HL-60/S4 treated with phorbol 12-myristate 13-acetate at 8.2 ng/mL for 4 days and 3 days (cell line): ENCODE data around the gene BBS9.

Source experiments
- in situ Hi-C: fragments of 300-500 bp; cut with MboI; formaldehyde crosslinking; loops from 2 replicates; pipeline ENCODE4 v1.15.0; 2022; ENCODE audit warnings: low sequenced_read_pairs

Gene BBS9

DNA sequence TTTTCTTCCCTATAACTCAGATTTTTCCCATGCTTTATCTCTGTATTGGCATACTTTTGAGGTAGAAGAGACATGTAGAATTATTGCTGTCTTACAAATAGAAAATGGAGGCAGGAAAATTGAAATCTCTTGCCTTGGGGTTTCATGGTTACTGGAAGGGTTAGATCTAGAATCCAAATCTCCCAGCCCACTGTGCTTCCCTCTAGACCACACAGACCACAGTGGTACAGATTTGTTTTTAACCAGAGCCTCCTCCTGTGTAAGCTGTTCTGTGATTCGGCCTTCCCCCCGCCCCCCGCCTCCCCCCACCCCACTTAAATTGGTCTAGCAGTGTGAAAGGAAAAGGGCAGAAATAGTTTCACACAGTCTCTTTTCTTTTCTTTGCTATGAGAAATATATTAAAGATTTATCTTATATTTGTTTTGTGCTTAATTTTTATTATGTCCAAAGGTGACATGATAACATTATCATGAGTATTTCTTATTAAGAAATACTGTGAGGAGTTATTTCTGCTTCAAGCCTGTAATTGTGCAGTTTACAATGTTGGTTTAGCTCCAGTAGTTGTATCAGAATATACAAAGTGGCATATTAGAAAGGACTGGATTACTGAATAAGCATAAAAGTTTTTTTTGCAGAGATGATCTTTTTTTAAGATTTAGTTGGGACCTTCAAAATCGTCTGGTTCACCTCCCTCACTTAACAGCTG, 407.2 kb downstream of the BBS9 start:
- in situ Hi-C loops: no loop called here

DNA sequence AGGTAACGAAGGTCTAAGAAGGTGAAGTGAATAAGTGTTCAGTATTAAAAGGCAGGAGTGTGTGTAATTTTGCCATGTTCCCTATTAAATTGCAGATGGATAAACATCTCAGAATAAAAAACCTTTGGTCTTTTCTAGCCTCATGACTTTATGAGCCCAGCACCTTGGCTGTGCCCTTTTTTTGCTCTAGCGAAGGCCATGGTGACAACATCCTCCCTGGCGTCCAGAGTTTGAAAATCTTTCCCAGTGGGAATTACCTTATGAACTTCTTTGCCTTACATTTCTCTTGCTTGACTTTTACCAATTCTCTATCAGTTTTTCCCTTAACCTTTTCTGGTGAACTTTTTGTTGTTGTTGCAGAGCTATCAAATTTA, 407.7 kb downstream of the BBS9 start:
- in situ Hi-C loops: no loop called here

DNA sequence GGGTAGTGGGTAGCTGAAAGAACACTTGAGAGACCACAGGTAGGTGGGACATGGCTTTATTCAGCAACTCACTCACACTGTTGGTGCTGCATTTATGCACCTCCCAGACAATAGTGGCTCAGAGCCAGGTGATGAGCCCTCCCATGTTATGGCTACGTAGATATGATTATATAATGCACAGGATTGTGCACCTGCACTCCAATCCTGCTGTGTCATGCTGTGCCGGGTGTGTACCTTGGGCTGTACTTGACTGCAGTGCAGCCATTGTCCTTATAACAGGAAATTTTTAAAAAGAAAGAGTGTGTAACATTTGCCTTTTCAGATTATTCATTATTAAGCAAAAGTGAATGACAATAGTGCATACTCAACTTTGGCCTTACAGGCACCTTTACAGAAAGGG, 409.8 kb downstream of the BBS9 start:
- in situ Hi-C loops: no loop called here

DNA sequence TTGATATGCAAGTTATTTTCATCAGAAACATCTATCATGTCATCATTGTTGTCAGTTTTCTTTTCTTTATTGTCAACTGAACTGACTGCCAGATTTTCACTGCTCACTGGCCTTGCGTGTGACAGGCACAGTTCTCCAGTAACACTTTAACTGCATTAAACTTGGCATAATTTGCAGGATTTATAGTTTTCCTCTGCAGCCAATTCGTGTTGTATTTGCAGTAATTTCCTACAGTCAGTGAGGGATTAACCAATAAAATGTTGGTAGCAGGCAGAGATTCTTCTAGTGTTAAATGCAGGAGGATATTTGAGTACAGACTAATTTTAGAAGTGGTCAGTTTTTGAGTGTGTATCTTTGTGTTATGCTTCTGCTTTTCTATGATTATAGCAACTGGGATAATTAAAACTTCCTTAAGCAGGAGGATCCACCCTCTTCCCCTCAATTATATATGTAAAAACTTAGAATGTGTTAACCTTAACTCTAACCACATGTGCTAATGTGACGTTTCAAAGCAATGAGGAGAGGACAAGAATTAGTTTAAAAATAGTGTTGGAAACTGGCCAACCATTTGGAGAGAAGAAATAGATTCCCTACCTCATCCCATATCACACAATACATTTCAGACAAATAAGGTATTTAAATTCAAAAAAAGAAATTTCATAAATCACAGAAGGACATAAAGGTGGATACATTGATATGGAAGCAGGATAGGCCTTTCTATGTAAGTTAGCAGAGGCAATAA, 410.5 kb downstream of the BBS9 start:
- in situ Hi-C loops: no loop called here

DNA sequence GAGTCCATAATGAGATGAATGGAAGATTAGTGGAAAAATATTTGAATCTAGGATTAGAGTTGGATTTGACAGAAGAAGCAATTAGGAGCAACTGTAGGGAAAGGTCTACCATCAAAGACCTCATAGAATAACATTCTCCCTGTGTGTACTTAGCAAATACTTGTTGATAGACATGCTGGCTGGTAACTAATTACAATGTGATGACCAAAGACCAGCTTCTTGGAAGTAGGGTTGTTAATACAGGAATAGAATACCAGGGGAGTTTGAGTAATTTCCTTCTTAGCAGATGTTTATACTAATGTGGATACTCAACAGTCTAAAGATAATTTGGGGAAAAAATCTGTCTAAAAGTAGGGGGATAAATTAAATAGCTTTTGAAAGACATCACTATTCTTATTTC, 418.5 kb downstream of the BBS9 start:
- in situ Hi-C loops: no loop called here

DNA sequence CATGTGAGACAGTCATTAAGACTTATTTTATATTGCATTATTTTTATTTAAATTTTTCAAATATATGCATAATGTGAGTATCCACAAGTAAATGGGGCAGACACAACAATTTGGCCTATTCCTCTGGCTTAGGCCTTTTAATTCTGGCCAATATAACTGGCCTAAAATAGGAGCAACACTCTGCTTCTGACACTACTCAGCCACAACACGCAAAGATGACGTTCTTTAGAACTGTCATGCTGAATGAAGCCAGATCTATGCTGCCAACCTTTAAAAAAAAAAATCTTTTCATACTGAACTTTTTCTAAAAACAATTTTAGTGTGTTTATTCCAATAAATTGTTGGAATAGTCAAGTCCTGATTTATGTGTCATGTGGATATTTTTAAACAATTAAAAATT, 421.0 kb downstream of the BBS9 start:
- in situ Hi-C loops: no loop called here

DNA sequence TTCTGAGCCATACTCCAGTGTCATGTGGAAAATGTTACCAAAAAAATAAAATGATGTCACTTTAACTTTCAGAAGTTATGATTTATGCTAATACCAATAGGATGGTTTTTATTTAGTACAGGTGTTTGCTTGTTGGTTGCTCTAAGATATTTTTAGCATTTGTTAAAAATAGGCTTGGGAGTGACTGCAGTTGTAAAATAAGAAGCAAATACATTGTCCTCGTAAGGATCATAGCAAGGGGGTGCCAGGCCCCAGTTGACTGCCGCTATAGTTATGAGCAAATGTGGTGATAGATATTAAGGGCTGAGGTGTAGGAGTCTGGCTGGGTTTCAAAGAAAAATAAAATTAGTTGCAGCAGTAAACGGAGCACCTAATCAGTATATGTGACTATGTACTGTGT, 421.6 kb downstream of the BBS9 start:
- in situ Hi-C loops: no loop called here

DNA sequence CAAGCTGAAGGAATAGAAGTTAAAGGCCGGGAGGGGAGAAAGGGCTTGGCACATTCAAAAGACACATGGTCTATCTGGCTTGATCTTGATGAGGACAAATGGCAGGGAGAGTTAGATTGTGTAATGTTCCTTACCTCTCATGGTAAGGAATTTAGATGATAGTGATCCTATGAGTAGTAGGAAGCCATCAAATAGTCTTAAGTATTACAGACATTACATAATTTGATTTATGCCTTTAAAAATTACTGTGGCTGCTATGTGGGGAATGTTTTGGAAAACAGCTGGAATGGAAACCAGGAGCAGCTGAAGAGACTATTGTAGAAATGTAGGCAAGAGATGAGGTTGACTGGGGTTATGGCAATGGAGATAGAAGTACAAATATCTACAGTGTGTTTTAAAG, 424.7 kb downstream of the BBS9 start:
- in situ Hi-C loops: no loop called here

DNA sequence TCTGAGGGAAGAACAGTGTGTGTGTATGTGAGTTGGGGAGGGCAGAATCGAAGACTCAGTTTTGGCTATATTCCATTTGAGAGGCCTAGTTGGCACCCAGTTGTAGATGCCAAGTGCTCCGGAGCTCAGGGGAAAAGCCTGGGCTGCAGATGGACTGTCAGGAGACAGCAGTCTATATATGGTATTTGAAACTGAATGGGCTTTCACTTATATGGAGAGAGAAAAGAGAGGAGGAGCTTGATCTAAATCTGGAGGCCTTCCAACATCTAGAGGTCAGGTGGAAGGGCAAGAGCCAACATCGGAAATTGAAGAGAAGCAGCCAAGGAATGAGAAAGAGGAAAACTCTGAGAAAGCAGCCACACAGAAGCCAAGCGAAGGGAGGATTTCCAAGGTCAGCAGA, 425.2 kb downstream of the BBS9 start:
- in situ Hi-C loops: no loop called here

DNA sequence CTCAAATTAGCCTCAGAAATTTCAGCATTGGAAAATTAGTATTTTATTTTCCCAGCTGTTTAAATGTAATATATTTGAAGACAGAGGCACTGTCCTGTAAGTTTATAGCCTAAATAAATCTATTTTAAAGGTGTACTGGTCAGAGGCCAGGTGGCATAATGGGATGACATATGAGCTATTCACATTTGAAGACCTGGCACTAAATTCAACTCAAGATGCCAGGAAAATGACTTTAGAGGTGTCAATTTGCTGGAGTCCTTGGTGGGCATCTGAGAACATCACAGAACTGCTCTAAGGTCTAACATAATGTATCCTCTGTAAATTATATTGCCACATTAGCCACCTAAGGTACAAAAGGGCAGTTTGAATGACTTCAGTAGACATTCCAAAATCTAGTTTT, 427.1 kb downstream of the BBS9 start:
- in situ Hi-C loops: no loop called here

DNA sequence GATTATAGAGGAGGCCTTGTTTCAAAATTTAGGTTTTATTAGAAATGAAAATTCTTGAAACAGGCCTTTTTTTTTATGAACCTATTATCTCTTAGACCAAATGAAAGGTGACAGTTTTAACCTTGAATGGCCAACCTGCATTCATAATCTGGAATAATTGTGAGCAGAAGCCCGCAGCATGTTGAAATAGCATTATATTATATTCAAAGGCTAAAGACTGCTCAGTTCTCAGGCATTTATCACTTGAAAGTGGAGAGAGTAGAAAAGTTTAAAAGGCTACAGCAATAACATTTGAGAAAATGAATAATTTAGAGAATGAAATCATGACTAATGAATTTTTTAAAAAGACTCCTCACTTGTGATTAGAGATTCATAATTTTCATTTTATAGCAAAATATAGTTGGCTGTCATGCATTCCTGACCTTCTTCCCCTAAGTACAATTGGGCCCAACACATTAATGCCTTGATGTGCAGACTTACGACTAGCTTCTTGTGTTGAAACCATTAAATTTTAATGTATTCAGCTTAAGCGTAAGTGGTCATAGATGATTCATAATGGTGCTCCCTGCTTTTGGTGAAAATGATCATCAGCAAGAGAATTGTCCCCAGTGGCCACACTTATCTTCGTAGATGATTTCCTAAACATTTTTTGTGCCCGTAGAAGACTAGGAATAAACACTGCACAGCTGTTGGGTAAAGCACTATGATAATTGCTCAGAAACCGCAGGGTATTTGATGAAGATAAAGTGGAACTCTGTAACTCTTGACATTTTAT, 429.4 kb downstream of the BBS9 start:
- in situ Hi-C loops: no loop called here

DNA sequence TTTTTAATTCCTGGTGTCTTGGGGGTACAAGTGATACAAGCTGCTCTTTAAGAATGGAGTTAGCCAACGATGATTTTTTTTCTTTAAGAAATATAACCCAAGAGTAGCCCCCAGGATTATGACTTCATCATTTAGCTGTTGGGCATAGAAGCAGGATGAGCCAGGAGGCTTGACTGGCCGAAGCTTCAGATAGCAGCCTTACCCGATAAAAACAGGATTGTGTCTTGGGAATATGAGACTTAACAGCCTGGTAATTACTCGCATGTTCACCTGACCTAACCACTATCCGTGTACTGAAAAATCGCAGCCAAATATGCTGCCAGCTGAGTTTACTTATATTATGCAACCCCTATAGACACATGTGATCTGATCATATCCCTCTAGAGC, 430.0 kb downstream of the BBS9 start:
- in situ Hi-C loops: no loop called here

DNA sequence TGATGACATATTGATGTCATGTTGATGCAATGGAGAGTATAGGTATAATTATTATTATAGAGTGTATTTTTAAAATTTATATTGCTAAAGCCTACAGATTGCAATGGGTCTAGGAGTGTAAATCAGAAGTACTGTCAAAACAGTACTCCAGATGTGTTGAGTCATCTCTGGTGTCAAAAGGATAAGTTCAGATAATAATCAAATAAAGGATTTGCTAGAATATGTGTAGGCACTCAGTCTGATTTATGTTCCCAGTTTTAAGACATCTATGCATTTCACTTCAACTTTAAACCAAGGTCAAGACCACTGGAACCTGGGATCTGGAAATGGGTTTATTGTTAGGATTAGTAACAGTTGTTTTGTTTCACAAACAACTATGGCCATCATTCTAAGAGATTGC, 433.6 kb downstream of the BBS9 start:
- in situ Hi-C loops: no loop called here

DNA sequence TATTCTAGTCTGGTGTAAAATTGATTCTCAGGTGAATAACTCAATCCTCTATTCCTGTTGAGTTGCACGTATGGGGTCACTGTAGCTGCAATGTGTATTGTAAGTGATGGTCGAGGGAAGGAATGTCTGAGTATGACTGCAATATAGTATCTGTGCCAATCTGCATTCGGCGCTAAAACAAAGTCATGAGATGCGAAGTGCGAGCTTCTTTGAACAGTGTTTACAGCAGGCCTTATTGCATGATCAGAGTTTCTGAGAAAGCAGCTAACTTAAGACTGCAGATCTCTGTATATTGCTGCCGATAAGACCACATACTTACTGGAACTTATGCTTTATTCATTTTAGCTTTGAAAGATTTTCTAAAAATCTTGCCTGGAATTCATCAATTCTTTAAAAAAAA, 434.3 kb downstream of the BBS9 start:
- in situ Hi-C loops: no loop called here

DNA sequence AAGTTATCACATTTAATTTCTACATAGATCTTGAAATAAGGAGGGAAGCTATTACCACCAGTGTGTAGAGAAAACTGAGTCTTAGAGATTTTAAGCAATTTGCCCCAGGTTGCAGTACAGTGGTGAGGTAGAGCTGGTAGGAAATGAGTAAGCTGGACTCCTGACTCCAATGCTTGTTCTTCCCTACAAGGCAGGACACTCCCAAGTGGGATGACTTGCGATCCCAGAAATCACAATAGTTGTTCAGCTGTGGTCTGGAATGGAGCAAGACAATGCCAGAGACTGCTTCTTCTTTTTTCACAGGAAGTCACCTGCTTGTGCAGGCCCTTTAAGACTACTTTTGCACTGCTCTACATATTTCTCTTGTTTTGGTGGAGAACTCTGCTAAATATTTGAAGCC, 448.8 kb downstream of the BBS9 start:
- in situ Hi-C loops: no loop called here

DNA sequence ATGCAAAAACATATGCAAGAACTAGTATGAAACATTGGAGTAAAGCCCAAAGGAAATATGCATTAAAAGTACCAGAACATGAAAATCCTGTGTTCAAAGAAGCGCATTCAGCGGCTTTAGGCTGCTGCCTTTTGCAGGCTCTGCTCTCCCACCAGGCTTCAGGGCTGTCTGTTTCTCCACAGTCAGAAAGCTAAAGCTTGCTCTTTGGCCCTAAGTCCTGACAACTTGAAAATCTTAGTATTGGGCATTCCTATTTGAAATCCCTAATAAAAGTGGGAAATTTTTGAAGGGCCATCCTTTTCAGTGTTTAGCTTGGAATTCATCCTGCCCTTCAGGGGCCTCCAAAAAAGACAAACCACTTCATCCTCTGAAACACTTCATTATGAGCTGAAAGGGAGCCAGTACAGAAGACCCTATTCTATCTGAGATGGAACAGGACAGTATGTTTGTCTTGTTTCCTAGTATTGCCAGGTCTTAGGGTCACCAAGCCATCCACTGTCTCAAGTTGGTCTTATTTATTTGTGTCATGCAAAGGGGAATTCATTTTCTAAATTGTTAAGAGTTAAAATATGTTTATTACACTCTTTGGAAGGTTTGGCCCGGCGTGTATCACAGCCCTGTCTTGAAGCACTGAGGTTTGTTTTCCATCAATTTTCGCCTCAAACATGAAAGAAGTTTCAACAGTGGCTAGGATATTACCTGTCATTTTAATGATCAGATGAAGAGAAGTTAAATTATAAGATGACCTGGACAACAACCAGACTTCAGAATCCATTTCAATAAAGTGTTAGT, 449.7 kb downstream of the BBS9 start:
- in situ Hi-C loops: no loop called here

DNA sequence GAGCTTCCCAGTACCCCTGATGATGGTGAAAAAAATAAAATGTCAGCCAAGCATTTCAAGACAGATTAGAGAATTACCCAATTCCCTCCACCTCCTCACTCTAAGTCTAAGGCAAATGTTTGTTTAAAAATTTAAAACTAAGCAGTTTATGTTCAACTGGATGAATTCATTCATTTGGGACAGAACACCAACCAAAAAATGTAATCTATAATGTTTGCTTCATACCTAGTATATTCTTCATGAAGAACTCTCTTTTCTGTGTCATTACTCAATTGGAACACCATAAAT, 450.3 kb downstream of the BBS9 start:
- in situ Hi-C loops: no loop called here

DNA sequence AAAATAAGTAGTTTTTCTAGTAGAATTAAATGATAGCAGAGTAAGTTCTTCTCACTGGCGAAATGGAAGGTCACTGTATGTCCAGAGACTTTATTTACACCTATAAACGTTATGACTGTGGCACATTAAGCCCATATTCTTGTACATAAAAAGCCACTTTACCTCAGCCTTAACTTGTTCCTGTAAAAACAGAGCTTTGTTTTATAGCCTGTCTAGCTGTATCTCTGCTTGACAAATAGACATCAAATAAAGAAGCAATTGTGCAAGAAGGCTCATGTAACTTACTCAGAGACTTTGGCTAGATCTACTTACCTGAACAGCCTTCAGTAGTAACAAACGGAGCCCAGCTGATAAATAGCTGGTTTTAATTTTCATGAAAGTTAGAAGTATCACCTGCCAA, 451.9 kb downstream of the BBS9 start:
- in situ Hi-C loops: no loop called here

DNA sequence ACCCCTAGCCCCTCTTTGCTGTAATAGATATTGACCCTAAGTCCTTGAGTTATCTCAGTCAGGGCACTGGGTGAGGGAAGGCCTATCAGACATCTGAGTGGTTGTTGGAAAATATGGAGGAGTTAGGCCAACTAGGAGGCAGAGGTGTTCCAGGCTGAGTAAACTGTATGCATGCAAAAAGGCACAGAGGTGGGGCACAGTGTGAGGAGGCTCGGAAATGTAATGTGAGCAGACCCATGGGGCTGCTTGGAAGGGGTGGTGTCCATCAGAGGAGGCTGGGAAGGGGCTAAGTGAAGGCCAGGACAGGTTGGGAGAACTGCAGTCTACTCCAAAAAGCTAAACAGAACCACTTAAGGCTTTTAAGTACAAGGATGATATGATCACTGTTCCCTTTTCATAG, 452.7 kb downstream of the BBS9 start:
- in situ Hi-C loops: no loop called here

DNA sequence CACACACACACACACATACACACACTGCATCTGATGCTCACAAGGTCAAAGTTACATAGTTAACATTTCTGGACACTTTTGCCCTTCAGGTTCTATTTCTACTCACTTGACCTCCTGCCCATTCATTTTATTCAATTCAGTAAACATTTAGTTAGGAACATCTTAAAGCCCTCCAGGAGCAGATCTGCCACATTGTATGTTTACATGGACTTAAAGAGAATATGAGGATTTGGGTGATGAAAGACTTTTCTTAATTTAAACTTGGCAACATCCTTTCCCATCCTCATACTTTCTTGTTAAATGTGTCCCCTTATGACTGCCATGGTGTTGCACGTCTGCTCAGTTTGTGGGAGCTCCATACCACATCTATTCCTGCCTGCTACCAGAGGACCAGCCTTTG, 453.2 kb downstream of the BBS9 start:
- in situ Hi-C loops: no loop called here

DNA sequence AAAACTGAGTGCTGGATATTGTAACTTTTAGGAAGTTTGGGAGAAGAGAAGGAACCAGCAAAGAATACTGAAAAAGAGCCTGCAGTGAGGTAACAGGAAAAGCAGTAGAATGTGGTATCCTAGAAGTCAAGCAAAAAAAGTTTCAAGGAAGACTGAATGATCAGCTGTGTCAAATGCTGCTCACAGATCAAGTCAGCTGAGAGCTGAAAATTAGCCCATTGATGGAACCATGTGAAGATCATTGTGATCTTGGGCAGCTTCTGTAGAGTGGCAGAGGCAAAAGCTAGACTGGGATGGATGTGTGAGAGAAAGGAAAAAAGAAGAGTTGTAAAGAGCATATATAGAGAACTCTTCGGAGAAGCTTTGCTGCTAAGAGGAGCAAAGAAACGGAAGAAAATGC, 460.5 kb downstream of the BBS9 start:
- in situ Hi-C loops: no loop called here

DNA sequence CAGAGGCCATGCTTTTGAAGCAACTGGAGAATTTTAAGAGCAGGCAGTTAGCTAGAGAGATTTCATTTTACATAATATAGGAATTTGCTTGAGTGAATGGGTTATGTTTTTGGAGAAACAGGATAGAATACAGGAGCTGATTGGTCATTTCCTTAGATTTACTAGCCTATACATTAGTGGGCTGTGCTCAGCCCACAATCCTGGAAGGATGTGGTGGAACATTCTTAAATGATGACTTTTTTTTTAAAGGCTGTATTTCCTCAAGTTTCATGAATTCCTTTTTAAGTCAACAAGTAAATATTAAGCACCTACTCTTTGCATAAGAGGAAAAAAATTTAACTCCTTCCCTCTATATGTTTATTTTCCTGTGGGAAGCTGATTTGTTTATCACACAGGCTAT, 461.6 kb downstream of the BBS9 start:
- in situ Hi-C loops: no loop called here
